T follicular helper cell (primary cell): ENCODE results near the gene NTSR1.

Experiments used
- DNase-seq: peaks from one replicate; pipeline ENCODE4 v3.0.0-alpha.2; 2020; ENCODE audit warnings: low read depth

NTSR1 gene

DNA sequence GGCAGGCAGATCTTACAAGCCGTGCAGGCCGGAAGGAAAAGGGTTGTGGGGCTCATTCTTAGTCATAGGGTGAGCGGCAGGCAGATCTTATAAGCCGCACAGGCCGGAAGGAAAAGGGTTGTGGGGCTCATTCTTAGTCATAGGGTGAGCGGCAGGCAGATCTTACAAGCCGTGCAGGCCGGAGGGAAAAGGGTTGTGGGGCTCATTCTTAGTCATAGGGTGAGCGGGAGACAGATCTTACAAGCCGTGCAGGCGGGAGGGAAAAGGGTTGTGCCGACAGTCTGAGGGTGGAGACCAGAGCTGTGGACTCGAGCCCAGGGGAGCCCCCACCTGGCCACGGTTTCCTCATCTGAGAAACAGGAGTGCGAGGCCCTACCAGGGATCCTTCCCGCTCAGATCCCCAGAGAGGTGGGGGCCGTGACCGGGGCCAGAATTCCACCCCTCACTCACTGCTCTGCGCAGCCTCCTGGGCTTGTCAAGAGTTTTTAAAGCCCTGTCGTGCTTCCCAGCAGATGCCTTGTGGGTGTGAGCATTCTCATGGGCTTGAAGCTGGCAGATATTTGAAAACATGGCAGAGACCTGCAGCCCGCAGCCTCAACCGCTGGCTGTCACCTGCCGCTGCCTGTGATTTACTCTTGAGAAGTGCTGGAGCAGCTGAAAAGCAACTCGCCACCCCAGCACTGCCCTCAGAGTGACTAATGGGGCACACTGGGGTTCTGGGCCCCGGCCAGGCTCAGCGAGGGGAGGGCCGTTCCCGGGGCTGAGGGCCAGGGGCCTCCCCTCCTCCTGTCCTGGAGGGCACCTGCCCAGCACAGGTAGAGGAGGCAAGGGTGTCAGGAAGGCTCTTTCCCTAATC is 31.9 kb downstream of the NTSR1 start:
- peak; percentile 68 for DNase-seq

DNA sequence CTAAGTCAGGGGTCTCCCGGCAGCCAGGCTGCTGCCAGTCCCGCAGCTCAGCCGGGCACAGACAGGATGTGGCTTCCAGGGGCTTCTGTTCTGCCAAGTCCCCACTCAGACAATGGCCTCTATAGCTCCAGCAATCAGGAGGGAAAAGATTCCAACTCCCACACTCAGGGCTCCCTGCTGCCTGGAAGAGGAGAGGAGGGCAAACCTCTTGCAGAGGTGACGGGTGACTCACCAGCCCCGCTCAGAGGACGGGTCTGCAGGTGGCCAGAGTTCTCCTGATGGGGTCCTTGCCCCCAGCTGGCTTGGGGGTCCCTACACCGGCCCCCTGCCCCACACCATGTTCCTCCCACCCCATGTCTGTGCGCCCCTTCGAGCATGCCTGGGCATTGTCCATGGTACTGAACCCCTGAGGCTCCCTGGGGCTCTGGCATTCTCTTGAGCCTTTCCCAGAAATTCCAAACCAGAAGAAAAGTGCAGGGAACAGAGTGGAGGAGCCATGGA is 32.6 kb downstream of the NTSR1 start:
- DNase-seq, result no peak

GRCh38 chr20:62741701-62742491 is 33.3 kb downstream of the NTSR1 start:
- DNase-seq, result no peak

- DNase-seq, result no peak
Observed at GRCh38 chr20:62742550-62742949, 33.9 kb downstream of the NTSR1 start.

- DNase-seq, result no peak
Observed at GRCh38 chr20:62742979-62743776, 34.5 kb downstream of the NTSR1 start.

DNA sequence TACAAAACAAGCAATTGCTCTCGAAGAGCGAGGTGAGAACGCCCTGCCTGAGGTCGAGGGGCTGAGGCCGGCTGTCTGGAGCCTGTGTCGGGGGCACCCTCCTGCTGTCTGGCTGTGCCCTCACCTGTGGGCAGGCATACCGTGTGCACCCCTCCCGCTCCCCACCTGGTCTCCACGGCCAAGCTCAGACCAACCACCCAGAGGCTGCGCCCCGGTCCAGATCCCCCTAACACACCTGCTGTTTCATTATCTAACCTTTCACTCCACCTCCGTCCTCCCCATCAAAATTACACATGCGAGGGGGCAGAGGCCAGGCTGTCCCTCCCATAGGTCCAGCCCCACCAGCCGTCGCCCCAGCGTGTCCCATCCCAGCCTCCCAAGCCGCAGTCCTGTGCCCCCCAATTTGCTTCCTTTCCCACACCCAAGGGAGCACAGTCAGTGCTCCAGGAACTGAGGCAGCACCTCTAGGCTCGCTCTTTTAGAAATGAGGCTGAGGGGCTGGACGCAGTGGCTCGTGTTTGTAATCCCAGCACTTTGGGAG is 35.2 kb downstream of the NTSR1 start:
- no peak for DNase-seq

- DNase-seq, result no peak
Observed at GRCh38 chr20:62744741-62745191, 36.1 kb downstream of the NTSR1 start.

GRCh38 chr20:62745279-62745951 is 36.8 kb downstream of the NTSR1 start:
- DNase-seq, result no peak

GRCh38 chr20:62745952-62746288 is 37.3 kb downstream of the NTSR1 start:
- DNase-seq, result no peak

DNA sequence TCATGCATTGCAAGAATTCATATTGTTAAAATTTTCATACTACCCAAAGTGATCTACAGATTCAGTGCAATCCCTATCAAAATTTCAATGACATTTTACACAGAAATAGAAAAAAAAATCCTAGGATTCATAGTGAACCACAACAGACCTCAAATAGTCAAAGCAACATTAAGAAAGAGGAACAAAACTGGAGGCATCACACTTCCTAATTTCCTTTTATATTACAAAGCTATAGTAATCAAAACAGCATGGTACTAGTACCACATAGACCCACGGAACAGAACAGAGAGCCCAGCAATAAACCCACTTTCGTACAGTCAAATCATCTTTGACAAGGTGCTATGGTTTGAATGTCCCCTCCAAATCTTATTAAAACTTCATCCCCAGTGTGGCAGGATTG is 39.7 kb downstream of the NTSR1 start:
- no peak for DNase-seq

DNA sequence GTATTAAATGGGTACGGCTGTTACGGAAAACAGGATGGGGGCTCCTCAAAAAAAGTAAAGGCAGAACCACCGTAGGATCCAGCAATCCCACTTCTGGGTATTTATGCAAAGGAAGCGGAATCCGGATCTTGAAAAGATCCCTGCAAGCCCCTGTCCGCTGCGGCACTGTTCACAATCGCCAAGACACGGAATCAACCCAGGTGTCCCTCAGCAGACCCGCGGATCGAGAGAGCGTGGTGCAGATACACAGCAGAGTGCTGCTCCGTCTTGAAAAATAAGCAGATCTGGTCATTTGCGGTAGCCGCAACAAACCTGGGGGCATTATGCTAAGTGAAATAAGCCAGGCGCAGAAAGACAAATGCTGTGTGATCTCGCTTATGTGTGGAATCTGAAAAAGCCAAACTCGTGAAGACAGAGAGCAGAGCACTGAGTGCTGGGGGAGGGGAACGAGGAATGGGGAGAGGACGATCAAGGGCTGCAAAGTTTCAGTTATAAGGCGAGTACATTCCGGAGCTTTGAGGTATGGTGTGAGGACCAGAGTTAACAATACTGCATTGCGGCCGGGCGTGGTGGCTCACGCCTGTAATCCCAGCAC is 41.3 kb downstream of the NTSR1 start:
- no peak for DNase-seq

- no peak for DNase-seq
Observed at GRCh38 chr20:62751551-62752150, 43.0 kb downstream of the NTSR1 start.

- DNase-seq, result no peak
Observed at GRCh38 chr20:62752181-62752670, 43.6 kb downstream of the NTSR1 start.

GRCh38 chr20:62752671-62753501 is 44.2 kb downstream of the NTSR1 start:
- DNase-seq, result no peak

DNA sequence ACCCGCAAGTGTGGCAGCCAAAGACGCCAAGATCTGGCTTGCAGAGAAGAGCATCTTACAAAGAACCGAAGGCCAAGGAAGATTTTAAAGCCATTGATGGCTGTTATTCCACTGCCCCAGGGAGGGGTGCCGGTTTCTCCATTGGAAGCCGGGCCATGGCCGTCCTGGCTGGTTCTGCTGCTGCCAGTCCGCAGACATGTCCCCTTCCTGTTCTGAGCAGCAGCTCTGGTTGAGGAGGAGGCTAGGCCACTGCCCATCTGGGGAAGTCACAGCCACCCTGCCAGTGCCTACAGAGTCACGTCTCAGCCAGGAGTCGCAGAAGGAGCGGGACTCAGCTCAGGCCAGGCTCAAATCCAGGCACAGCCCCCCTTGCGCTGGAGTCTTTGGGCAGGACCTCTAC is 45.0 kb downstream of the NTSR1 start:
- no peak for DNase-seq

DNA sequence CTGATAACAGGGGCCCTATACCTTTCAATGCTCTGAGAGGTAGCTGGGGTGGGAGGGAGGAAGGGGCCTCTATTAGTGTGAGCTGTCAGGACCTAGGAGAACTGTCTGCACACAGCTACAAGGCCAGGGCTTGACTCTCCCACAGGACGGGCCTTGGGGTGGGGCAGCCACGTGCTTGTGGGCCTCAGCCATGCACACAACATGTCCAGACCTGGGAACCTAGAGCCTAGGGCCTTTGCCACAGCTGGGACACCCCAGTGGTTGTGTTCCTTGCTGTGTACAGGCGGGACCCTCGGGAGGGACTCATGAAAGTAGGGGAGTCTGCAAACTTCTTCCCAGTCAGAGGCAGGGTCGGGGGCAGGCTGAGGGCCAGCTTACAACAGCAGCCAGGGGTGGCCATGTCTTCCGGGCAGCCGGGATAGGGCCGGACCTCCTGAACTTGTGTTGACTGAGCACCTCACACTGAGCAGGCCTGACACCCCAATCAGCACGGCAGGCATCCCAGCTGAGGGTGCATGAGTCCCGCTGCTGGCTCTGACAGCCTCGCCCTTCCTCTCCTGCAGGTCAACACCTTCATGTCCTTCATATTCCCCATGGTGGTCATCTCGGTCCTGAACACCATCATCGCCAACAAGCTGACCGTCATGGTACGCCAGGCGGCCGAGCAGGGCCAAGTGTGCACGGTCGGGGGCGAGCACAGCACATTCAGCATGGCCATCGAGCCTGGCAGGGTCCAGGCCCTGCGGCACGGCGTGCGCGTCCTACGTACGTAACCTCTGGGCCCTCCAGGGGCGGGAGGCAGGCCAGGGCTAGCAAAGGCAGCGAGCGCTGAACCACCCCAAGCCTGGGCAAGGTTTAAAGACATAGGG is 45.7 kb downstream of the NTSR1 start:
- no peak for DNase-seq

- no peak for DNase-seq
Observed at GRCh38 chr20:62754991-62755356, 46.3 kb downstream of the NTSR1 start.
